Measurements from ENCODE around the gene TEX22. TPM values are rescaled to one million over a fixed set of nuclear protein-coding genes. Genes with fewer than 3 reads are reported as not detected.

TEX22 gene
- total RNA-seq, 1 experiment from 2014 or later: 4.1 TPM

GRCh38 chr14:105350450-105351244, 47.7 kb upstream of the TEX22 start:
- Mint-ChIP-seq H3K9me3 (ENCODE audit: unreplicated experiment) (no peaks in the 10 kb centered on the region), H3K36me3 (ENCODE audit: insufficient read depth, unreplicated experiment) (peaks cover 11% of the 10 kb centered on the region), H3K27ac (ENCODE audit: low read depth, unreplicated experiment) (no peak overlapping the region), H3K27me3 (ENCODE audit: insufficient read depth, unreplicated experiment) (no peaks in the 10 kb centered on the region), H3K4me3 (ENCODE audit: unreplicated experiment) (no peak overlapping the region), H3K4me1 (ENCODE audit: insufficient read depth, unreplicated experiment) (no peaks in the 10 kb centered on the region)
- POLR2A ChIA-PET: no interaction called here
- CTCF ChIA-PET: interaction anchor here (1.3 to 2.0 kb wide), 4 partner anchors 8 to 147 kb away, joined by 3 to 14 read pairs (median 7); no protein-coding TSS in a partner anchor
- no TSS peak for BruUV-seq (replicated peaks)
- no peak for TF ChIP-seq CTCF (IDR thresholded peaks at IDR 0.05; ENCODE audit: unreplicated experiment)
- intact Hi-C loops (cut with micrococcal nuclease): loop anchor here (5.0 kb wide), 2 partner anchors 33 to 68 kb away; no protein-coding TSS in a partner anchor
- no peak for DNase-seq (ENCODE audit: unreplicated experiment)

GRCh38 chr14:105351410-105351809, 46.9 kb upstream of the TEX22 start:
- Mint-ChIP-seq H3K4me3 (ENCODE audit: unreplicated experiment) (no peak overlapping the region), H3K9me3 (ENCODE audit: unreplicated experiment) (no peaks in the 10 kb centered on the region), H3K4me1 (ENCODE audit: insufficient read depth, unreplicated experiment) (no peaks in the 10 kb centered on the region), H3K27ac (ENCODE audit: low read depth, unreplicated experiment) (no peak overlapping the region), H3K36me3 (ENCODE audit: insufficient read depth, unreplicated experiment) (peaks cover 14% of the 10 kb centered on the region), H3K27me3 (ENCODE audit: insufficient read depth, unreplicated experiment) (no peaks in the 10 kb centered on the region)
- BruUV-seq (replicated peaks): no TSS peak
- TF ChIP-seq CTCF (IDR thresholded peaks at IDR 0.05; ENCODE audit: unreplicated experiment): no peak
- CTCF ChIA-PET: interaction anchor here (0.7 to 2.0 kb wide), 10 partner anchors 9 to 264 kb away, joined by 3 to 14 read pairs (median 4); no protein-coding TSS in a partner anchor
- DNase-seq (ENCODE audit: unreplicated experiment): no peak
- intact Hi-C loops (cut with micrococcal nuclease): loop anchor here (5.0 kb wide), 2 partner anchors 34 to 69 kb away; no protein-coding TSS in a partner anchor
- POLR2A ChIA-PET: interaction anchor here (1.4 kb wide), 1 partner anchor 150 kb away, joined by 3 read pairs; no protein-coding TSS in a partner anchor

GRCh38 chr14:105351920-105352851, 46.2 kb upstream of the TEX22 start:
- no TSS peak for BruUV-seq (replicated peaks)
- Mint-ChIP-seq H3K9me3 (ENCODE audit: unreplicated experiment) (no peaks in the 10 kb centered on the region), H3K27ac (ENCODE audit: low read depth, unreplicated experiment) (no peak overlapping the region), H3K27me3 (ENCODE audit: insufficient read depth, unreplicated experiment) (no peaks in the 10 kb centered on the region), H3K36me3 (ENCODE audit: insufficient read depth, unreplicated experiment) (peaks cover 14% of the 10 kb centered on the region), H3K4me3 (ENCODE audit: unreplicated experiment) (no peak overlapping the region), H3K4me1 (ENCODE audit: insufficient read depth, unreplicated experiment) (no peaks in the 10 kb centered on the region)
- ChIA-PET POLR2A (interaction anchor here (0.6 to 1.4 kb wide), 6 partner anchors 51 to 737 kb away, joined by 3 read pairs; partner anchors contain the start of gene BRF1), CTCF (interaction anchor here (0.7 to 2.0 kb wide), 19 partner anchors 9 to 341 kb away, joined by 3 to 14 read pairs (median 4); partner anchors contain the start of gene PACS2)
- DNase-seq (ENCODE audit: unreplicated experiment): peak; percentile 94
- TF ChIP-seq CTCF (IDR thresholded peaks at IDR 0.05; ENCODE audit: unreplicated experiment): peak; percentile 88
- intact Hi-C loops (cut with micrococcal nuclease): loop anchor here (1.0 to 5.0 kb wide), 4 partner anchors 35 to 262 kb away; no protein-coding TSS in a partner anchor
